Heart left ventricle (tissue), 13 donors: ENCODE measurements around the gene GATA2.

Experiments
- CTCF ChIP-seq, 12 donors: fragments of 200-600 bp; sonication (generic) in 4 of 12; IDR thresholded peaks; one replicate each; pipeline versions ENCODE4 v1.5.0 to v1.8.0; 2018 to 2022; ENCODE audit warnings: antibody characterized with exemption in 12 of 12, mild to moderate bottlenecking in 5 of 12
- POLR2A ChIP-seq, 2 donors: fragments of 450-650 bp; IDR thresholded peaks; one replicate each; pipeline ENCODE4 v1.6.1; 2017; ENCODE audit warnings: antibody characterized with exemption in 2 of 2, mild to moderate bottlenecking in 2 of 2, moderate library complexity in 2 of 2
- donor health status: ischemic (EF 13 %, LVEDD 7.1; RV severe dilation, severe dysfunction).
- donor health status: DM: no; HTN: yes; CAD: no.
- donor health status: DM: no; HTN: no; CAD: no.
- donor health status: ischemic (EF 25% LVEDD 6.9; RV normal size, moderate dysfunction).
- donor health status: ischemic (EF 25% LVEDD 5.7; RV mildly dilated, moderate dysfunction).
- donor health status: ischemic (EF 35%, LVEDD 5.7; RV mildly dilated, moderate dysfunction).
- donor health status: nonischemic (EF 11% LVEDD 7.7; RV severe dilation, severe dysfunction).
- donor health status: DM: yes; HTN: yes; CAD: no.
- donor health status: PGD.
- donor health status: ischemic (EF 29% LVEDD 5.4; RV normal size, mild dysfunction).
- donor health status: nonischemic (EF 23%, LVEDD 6.1; RV moderate dilation, normal function).

- TF ChIP-seq POLR2A (IDR thresholded peaks at IDR 0.05): no peak
- TF ChIP-seq CTCF (IDR thresholded peaks at IDR 0.05): no peak
Observed at GRCh38 chr3:128443771-128444170, 49.2 kb downstream of the GATA2 start.
